Stimulated activated CD8-positive, alpha-beta memory T cell treated with anti-CD3 and anti-CD28 coated beads, Interleukin-7, amount 100 ng/mL, for 4 hours (primary cell): ENCODE results near the gene CFAP57.
A peak's percentile ranks its signal among the peaks of the same experiment; 100 is the strongest.

Experiments
- DNase-seq, 2 donors: peaks; one replicate each; pipeline ENCODE4 v3.0.0-alpha.2; 2020; ENCODE audit warnings: low read depth in 2 of 2

Gene CFAP57

GRCh38 chr1:43255438-43256210, 83.5 kb downstream of the CFAP57 start:
- DNase-seq, result no peak

DNA sequence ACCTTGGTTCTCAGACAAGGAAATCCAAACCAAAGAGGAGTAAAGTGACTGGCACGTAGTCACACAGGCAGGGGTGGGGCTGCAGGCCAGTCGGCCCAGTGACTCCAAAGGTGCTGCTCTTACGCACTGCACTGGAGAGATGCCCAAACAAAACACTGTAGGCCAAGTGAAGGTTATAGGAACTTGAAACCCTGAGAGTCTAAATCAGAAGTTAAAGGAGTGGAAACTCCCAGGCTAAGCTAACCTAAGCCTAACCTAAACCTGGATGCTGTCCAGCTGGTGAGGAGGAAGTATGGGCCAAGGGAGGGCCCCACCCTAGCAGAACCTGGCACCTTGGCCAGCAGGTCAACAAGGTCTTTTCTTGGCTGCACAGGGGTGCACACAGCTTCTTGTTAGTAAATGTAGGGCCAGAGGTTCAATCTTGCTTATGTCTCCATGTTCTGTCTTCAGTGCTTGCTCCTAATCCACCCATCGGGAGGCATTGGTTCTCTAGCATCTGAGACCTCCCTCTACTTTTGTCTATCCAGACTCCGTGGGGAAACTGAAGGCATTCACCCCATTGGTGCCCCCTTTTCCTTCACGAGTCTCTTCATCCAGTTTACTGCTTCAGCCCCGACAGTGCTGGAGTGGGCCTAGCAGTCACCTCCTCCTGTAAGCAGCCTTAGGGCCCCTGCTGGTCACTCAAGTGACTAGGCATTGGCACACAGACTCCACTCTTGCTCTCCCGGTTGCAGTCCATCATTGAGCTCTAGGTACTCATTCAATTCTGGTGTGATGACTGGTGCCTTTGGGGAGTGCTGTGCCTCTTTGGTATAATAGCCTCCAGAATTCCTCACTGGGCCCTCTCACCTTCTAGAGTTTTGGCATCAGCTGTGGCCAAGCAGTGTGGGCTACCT, 84.8 kb downstream of the CFAP57 start:
- no peak for DNase-seq

- no peak for DNase-seq
Measured at GRCh38 chr1:43258370-43258769, 86.2 kb downstream of the CFAP57 start.

- no peak for DNase-seq
Measured at GRCh38 chr1:43265431-43265830, 93.3 kb downstream of the CFAP57 start.

GRCh38 chr1:43266881-43267280, 94.8 kb downstream of the CFAP57 start:
- no peak for DNase-seq

DNA sequence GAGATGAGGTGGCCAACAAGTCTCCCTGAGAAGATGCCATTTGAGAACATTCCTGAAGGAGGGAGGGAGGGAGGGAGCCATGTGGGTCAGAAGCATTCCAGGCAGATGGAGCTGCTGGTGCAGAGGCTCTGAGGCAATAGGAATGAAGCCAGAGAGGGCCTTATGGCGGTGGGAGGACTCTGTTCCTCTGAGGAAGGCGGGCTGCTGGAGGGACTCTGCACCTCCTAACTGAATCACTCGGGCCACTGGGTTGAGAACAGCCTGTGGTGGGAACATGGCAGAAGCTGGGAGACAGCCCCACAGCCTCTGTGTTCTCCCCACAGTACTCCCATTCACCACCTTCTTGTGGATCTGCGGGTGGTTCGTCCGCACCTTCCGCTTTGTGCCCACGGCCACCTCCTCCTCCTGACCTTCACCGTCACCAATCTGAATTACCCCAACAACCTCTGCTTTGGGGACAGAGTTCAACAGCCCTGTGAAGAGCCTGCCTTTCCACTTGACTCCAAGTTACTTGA, 95.2 kb downstream of the CFAP57 start:
- DNase-seq, result no peak

GRCh38 chr1:43267818-43268425, 95.8 kb downstream of the CFAP57 start:
- no peak for DNase-seq

DNA sequence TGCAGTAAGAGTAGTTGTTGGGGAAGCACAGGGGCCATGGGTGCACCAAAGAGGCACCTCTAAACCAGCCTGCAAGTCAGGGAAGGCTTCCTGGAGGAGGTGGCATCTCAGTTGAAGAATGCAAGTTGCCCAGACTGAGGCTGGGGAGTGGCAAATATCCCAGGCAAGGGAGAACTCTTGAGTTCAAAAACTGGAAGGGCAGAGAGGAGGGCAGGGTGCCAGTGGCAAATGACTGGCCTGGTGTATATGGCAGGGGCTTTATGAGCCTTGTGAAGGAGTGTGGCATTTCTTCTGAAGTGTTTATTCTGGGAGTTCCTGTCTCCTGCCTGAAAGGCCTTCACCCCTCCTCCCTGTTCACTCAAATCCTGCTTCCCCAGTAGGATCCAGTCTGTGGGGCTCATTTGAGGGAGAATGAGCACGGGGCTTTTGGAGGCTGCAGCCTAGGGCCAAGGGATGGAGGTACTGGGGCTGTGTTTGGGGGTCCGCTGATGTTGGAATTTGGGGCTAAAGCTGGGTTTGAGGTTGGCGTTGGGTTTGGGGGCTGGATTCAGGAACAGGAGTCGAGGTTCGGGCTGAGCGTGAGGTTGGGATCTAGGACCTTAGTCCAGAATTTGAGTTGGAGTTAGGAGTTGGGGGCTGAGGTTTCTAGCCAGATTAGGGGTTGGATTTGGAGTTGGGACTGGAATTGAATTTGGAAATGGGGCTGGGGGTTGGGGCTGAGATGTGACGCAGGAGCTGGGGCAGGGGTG, 97.7 kb downstream of the CFAP57 start, which contains the start of gene TMEM125:
TMEM125 (plus strand) TSS at position 357 of the 749 bp plus-strand sequence. CDS start 2,740 bp downstream, outside the sequence.
- DNase-seq, result no peak

DNA sequence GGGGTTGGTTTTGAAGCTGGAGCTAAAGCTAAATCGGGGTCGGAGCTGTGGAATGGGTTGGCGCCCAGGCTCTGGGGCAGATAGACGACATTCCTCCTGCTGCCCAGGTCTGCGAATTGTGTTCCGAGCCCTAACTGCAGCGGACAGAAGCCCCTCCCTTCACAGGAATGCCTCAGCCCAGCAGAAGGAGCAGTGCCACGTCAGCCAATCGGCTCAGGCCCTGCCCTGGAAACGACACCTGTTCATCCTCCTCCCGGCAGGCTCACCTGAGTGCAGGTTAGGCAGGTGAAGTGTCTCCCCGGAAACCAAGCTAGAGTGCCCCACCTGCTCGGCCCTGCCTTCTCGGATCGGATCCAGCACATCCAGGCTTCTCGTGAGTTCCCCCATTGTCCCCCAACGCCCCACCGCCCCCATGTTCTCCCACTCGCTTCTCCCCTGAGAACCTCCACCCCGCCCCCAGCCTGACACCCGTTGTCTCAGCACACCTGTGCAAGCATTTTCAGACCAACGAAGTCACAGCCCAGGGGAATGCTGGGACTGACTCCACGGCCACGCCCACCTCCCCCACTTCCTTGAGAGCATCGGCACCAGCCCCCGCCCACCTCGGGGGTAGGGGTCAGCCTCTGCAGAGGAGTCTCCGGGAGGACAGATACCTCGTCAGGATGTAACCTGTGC, 98.4 kb downstream of the CFAP57 start:
- peak in 1 of 2 donors; percentile 5 for DNase-seq

- DNase-seq, result no peak
Measured at GRCh38 chr1:43271186-43272118, 99.3 kb downstream of the CFAP57 start.

DNA sequence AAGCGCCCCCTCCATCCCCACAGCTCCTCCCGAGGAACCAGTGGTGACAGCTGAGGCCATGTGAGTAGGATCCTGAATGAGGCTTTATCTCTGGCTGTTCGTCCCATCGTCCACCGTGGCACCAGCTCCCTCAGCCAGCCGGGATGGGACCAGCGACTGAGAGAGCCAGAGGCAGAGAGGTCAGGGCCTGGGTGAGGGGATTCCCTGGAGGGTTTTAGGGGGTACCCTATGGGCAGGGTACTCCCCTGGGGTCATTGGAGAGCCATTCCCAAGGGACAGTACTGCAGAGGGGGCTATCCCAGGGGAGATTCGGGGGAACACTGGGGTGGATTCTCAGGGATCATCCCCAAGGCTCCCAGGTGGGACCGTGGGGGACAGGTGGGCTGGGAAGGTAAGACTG, 100.0 kb downstream of the CFAP57 start:
- no peak for DNase-seq

DNA sequence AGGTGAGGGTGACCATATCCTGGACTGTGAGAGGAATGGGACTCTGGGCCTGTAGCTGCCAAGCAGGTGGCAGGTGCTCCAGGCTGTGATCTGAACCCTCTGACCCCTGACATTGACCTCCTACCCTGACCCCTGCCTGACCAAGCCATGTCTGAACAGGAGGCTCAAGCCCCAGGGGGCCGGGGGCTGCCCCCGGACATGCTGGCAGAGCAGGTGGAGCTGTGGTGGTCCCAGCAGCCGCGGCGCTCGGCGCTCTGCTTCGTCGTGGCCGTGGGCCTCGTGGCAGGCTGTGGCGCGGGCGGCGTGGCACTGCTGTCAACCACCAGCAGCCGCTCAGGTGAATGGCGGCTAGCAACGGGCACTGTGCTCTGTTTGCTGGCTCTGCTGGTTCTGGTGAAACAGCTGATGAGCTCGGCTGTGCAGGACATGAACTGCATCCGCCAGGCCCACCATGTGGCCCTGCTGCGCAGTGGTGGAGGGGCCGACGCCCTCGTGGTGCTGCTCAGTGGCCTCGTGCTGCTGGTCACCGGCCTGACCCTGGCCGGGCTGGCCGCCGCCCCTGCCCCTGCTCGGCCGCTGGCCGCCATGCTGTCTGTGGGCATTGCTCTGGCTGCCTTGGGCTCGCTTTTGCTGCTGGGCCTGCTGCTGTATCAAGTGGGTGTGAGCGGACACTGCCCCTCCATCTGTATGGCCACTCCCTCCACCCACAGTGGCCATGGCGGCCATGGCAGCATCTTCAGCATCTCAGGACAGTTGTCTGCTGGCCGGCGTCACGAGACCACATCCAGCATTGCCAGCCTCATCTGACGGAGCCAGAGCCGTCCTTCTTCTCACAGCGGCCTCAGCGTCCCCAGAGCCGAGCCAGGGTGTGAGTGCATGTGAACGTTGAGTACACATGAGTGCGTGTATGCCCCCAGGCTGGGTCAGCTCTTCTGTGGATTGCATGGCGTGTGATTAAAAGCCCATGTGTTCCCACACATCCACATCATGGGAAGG, 100.7 kb downstream of the CFAP57 start:
- DNase-seq, result no peak

DNA sequence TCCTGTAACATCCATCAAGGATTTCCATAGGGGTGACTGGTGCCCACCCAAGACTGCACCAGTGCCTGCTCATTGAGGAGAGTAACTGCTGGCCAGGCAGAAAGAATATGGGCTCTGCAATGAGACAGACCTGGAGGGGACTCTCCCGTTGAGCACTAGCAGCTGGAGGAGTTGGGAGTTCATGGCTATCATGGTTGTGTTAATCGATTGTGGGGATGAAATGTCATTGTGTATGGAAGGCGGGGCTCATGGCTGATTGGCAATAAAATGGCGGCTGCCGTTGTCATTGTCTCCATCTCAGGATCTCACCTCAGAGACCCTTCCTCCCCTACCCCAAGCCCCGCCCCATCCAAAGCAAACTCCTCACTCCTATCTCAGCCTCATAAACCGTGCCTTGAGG, 101.6 kb downstream of the CFAP57 start:
- DNase-seq, result no peak

DNA sequence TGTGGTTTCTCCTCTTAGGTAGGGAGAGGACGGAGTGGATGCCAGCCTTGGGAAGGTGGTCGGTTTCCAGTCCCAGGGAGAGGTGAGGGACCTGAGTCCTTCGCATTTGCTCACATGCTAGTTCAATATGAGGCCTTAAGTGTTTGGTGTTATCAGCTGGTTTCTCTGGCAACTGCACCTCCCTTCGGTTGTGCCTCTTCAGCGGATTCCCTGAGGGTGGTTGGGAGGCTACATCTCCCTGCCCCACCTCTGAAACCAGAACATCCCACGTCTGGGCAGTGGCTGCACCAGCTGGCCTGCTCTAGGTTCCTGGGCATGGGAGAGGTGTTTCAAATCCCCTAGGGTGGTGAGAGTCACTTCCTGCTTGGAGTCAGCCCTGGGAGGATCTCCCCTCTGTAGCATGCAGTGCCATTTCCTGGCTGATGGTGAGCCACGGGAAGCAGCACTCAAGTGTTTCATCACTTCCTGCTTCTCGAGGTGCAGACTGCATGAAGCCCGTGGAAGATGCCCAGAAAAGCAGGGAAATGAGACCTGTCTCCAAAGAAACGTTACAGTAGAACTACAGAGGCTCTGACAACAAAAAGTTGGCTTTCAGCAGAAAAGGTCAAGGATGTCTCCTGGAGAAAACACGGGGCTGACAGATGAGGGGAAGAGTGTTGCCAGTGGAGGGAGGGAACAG, 102.1 kb downstream of the CFAP57 start:
- DNase-seq, result peak in 1 of 2 donors; percentile 5

- DNase-seq, result no peak
Measured at GRCh38 chr1:43274804-43275180, 102.7 kb downstream of the CFAP57 start.

DNA sequence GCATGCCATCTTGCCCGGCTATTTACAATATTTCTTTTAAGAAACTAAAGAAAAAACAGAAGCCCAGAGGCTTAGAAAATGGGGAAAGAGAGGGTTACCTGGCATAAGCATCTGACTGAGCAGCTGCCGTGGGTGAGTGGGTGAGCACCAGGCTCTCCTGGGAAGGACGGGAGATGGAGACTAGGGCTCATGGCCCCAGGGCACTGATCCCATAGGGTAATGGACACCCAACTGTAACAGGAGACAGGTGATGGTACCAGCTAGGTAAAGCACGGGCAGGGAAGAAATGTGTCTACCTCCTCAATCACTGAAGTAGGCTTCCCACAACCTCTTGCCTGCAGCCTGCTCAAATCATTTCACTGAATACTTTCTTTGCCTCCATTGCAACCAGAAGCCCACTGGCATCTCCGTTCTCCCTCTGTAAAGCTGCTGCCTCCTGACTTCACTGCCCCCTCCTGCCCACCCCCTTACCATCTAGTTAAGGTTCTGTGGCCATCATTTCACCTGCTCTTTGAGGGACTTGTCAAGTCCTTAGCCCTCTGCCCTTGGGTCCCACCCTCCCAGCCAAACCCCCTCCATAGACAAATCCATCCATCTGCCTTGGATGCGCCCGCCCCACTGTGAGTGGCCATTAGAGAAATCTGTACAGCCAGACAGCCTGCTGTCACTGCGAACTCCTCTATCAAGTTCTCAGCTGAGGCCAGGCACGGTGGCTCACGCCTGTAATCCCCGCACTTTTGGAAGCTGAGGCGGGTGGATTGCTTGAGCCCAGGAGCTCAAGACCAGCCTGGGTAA, 103.9 kb downstream of the CFAP57 start:
- no peak for DNase-seq

GRCh38 chr1:43276673-43277072, 104.5 kb downstream of the CFAP57 start:
- DNase-seq, result no peak
